ENCODE data around the gene SYCP2L. TPM values are rescaled to one million over a fixed set of nuclear protein-coding genes. Genes with fewer than 3 reads are reported as not detected.

Gene SYCP2L
- total and polyA plus RNA-seq, 2 donors (not counting 3 experiments of a cell fraction or from before 2014, with no cell fraction given): not detected

- dilution Hi-C loops (cut with MboI; ENCODE audit: extremely low pct_ligation_motif_present, low sequenced_read_pairs): no loop called here
- POLR2A ChIA-PET: no interaction called here
- no peaks in the 10 kb centered on the region for H3K9me1 ChIP-seq (replicated peaks; ENCODE audit: control insufficient read depth, extremely low read depth, insufficient read depth, low read length)
- no peak overlapping the region for H3K4me2 ChIP-seq (ENCODE audit: insufficient read depth, low read length)
- H4K20me1 ChIP-seq (replicated peaks; ENCODE audit: control insufficient read depth, extremely low read depth, insufficient read depth, low read length): no peaks in the 10 kb centered on the region
- no peaks in the 10 kb centered on the region for H3K9me3 ChIP-seq (replicated peaks; ENCODE audit: control insufficient read depth, insufficient read depth, low read length)
- no peak overlapping the region for H3K4me3 ChIP-seq (replicated peaks in 1 of 3; ENCODE audit: insufficient read depth in 1 of 3, low read depth in 1 of 3, low read length in 3 of 3)
- no peaks in the 10 kb centered on the region for H3K27me3 ChIP-seq (ENCODE audit: control insufficient read depth in 2 of 2, insufficient read depth in 2 of 2, low read length in 2 of 2)
- H3K4me1 ChIP-seq (ENCODE audit: control insufficient read depth, extremely low read depth, insufficient read depth, low read length): no peaks in the 10 kb centered on the region
- H3K36me3 ChIP-seq (ENCODE audit: control insufficient read depth in 2 of 2, extremely low read depth in 1 of 2, insufficient read depth in 2 of 2, low read length in 2 of 2): no peaks in the 10 kb centered on the region
- FAIRE-seq (no peak), DNase-seq (ENCODE audit: low read depth, low spot score) (no peak)
- H3K79me2 ChIP-seq (ENCODE audit: control insufficient read depth, insufficient read depth, low read length): no peaks in the 10 kb centered on the region
- TF ChIP-seq CTCF (IDR thresholded peaks at IDR 0.05; ENCODE audit: extremely low read depth in 1 of 2, insufficient read depth in 1 of 2, low read depth in 1 of 2, low read length in 2 of 2) (no peak), MAX (IDR thresholded peaks at IDR 0.05; ENCODE audit: insufficient read depth, insufficient read length) (no peak), MYC (IDR thresholded peaks at IDR 0.05; ENCODE audit: low read depth, low read length) (no peak)
- no peak overlapping the region for H3K9ac ChIP-seq (replicated peaks; ENCODE audit: extremely low read depth, insufficient read depth, low read length)
- no peak overlapping the region for H3K27ac ChIP-seq (ENCODE audit: insufficient read depth, low read depth, low read length)
- intact Hi-C loops (cut with micrococcal nuclease): no loop called here
- CTCF ChIA-PET: interaction anchor here (0.6 to 1.1 kb wide), 5 partner anchors 8 to 115 kb away, joined by 3 to 4 read pairs (median 3); no protein-coding TSS in a partner anchor
- H2AFZ ChIP-seq (ENCODE audit: low read depth, low read length): no peak overlapping the region
- BruUV-seq (replicated peaks): no TSS peak
These were observed 107.0 kb downstream of the SYCP2L start for GRCh38 chr6:10993896-10994295.

- no peak overlapping the region for H3K9ac ChIP-seq (replicated peaks; ENCODE audit: extremely low read depth, insufficient read depth, low read length)
- H3K4me3 ChIP-seq (replicated peaks in 1 of 3; ENCODE audit: insufficient read depth in 1 of 3, low read depth in 1 of 3, low read length in 3 of 3): no peak overlapping the region
- H3K4me2 ChIP-seq (ENCODE audit: insufficient read depth, low read length): no peak overlapping the region
- POLR2A ChIA-PET: no interaction called here
- TF ChIP-seq JUN (IDR thresholded peaks at IDR 0.05; ENCODE audit: borderline replicate concordance, insufficient read depth, insufficient read length, low read depth) (no peak), EZH2 (IDR thresholded peaks at IDR 0.05; ENCODE audit: borderline replicate concordance, low read depth, low read length, severe bottlenecking) (no peak), POLR2A (IDR thresholded peaks at IDR 0.05; ENCODE audit: low read depth, low read length) (no peak), MYC (IDR thresholded peaks at IDR 0.05; ENCODE audit: low read depth, low read length) (no peak), CTCF (IDR thresholded peaks at IDR 0.05; ENCODE audit: extremely low read depth in 1 of 2, insufficient read depth in 1 of 2, low read depth in 1 of 2, low read length in 2 of 2) (no peak), GATA2 (IDR thresholded peaks at IDR 0.05; ENCODE audit: insufficient read depth, insufficient read length, low read depth, low read length) (no peak), MAX (IDR thresholded peaks at IDR 0.05; ENCODE audit: insufficient read depth, insufficient read length) (no peak), POLR2AphosphoS5 (IDR thresholded peaks at IDR 0.05; ENCODE audit: insufficient read depth, low read depth, low read length) (no peak), FOS (IDR thresholded peaks at IDR 0.05; ENCODE audit: borderline replicate concordance, insufficient read depth, low read length) (no peak)
- H3K27me3 ChIP-seq (ENCODE audit: control insufficient read depth in 2 of 2, insufficient read depth in 2 of 2, low read length in 2 of 2): no peaks in the 10 kb centered on the region
- dilution Hi-C loops (cut with MboI; ENCODE audit: extremely low pct_ligation_motif_present, low sequenced_read_pairs) (no loop called here), intact Hi-C loops (cut with micrococcal nuclease) (no loop called here)
- no peak overlapping the region for H3K27ac ChIP-seq (ENCODE audit: insufficient read depth, low read depth, low read length)
- BruUV-seq (replicated peaks): no TSS peak
- no peaks in the 10 kb centered on the region for H3K9me1 ChIP-seq (replicated peaks; ENCODE audit: control insufficient read depth, extremely low read depth, insufficient read depth, low read length)
- no peaks in the 10 kb centered on the region for H4K20me1 ChIP-seq (replicated peaks; ENCODE audit: control insufficient read depth, extremely low read depth, insufficient read depth, low read length)
- no peaks in the 10 kb centered on the region for H3K4me1 ChIP-seq (ENCODE audit: control insufficient read depth, extremely low read depth, insufficient read depth, low read length)
- DNase-seq (ENCODE audit: low read depth, low spot score): no peak
- no peaks in the 10 kb centered on the region for H3K79me2 ChIP-seq (ENCODE audit: control insufficient read depth, insufficient read depth, low read length)
- H3K36me3 ChIP-seq (ENCODE audit: control insufficient read depth in 2 of 2, extremely low read depth in 1 of 2, insufficient read depth in 2 of 2, low read length in 2 of 2): no peaks in the 10 kb centered on the region
- no peak overlapping the region for H2AFZ ChIP-seq (ENCODE audit: low read depth, low read length)
- H3K9me3 ChIP-seq (replicated peaks; ENCODE audit: control insufficient read depth, insufficient read depth, low read length): no peaks in the 10 kb centered on the region
- no peak for FAIRE-seq
- CTCF ChIA-PET: no interaction called here
These were observed 108.4 kb downstream of the SYCP2L start for GRCh38 chr6:10995114-10995707.
